GM21529 (cell line): ENCODE data around the gene LMF1.

Experiments
- ATAC-seq: cut with Tn5 transposase; IDR thresholded peaks from one replicate; pipeline ENCODE4 v1.9.1; 2021; ENCODE audit not compliant: unreplicated experiment

The LMF1 gene

GRCh38 chr16:854808-855410 is 115.9 kb downstream of the LMF1 start:
- ATAC-seq, result no peak

- ATAC-seq, result no peak
These were observed 116.6 kb downstream of the LMF1 start for GRCh38 chr16:853981-854807.

- no peak for ATAC-seq
These were observed 117.5 kb downstream of the LMF1 start for GRCh38 chr16:853306-853705.

- no peak for ATAC-seq
These were observed 118.2 kb downstream of the LMF1 start for GRCh38 chr16:852451-853185.

- no peak for ATAC-seq
These were observed 118.9 kb downstream of the LMF1 start for GRCh38 chr16:851871-852270.

GRCh38 chr16:851209-851810 is 119.5 kb downstream of the LMF1 start:
- ATAC-seq, result no peak

GRCh38 chr16:850668-851067 is 120.1 kb downstream of the LMF1 start:
- ATAC-seq, result no peak

GRCh38 chr16:848510-849253 is 122.1 kb downstream of the LMF1 start:
- ATAC-seq, result no peak

- ATAC-seq, result no peak
These were observed 122.9 kb downstream of the LMF1 start for GRCh38 chr16:847681-848445.

- no peak for ATAC-seq
These were observed 123.6 kb downstream of the LMF1 start for GRCh38 chr16:847151-847550.

- ATAC-seq, result no peak
These were observed 125.4 kb downstream of the LMF1 start for GRCh38 chr16:845351-845745.

GRCh38 chr16:844638-845350 is 126.0 kb downstream of the LMF1 start:
- no peak for ATAC-seq

- ATAC-seq, result no peak
These were observed 127.0 kb downstream of the LMF1 start for GRCh38 chr16:843771-844170.

- ATAC-seq, result no peak
These were observed 127.8 kb downstream of the LMF1 start for GRCh38 chr16:842711-843560.

GRCh38 chr16:842061-842476 is 128.7 kb downstream of the LMF1 start:
- ATAC-seq, result no peak

- ATAC-seq, result no peak
These were observed 129.2 kb downstream of the LMF1 start for GRCh38 chr16:841455-842060.

- ATAC-seq, result no peak
These were observed 130.0 kb downstream of the LMF1 start for GRCh38 chr16:840561-841454.
